Activated CD8-positive, alpha-beta memory T cell treated with anti-CD3 and anti-CD28 coated beads for 4 hours (primary cell): Measurements from ENCODE around the gene CPE.

Experiments used
- DNase-seq, 2 donors: peaks; one replicate each; pipeline ENCODE4 v3.0.0-alpha.2; 2020; ENCODE audit warnings: low read depth in 2 of 2

The CPE gene

GRCh38 chr4:165364452-165365080 is 14.2 kb upstream of the CPE start:
- DNase-seq: no peak

DNA sequence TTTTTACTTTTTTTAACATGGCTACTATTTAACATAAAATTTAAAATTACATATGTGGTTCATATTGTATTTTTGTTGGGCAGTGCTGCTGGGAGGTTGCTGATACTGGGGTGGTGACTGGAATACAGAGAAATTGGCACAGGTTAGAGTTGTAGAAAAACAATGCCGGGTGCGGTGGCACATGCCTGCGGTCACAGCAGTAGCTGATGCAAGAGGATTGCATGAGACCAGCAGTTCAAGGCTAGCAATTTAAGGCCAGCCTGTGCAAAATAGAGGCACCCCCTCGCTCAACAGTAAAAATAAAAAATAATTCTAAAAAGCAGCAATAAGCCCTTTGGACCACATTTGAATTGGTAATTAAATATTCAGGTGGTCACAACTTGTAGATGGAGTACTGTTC is 11.8 kb upstream of the CPE start:
- DNase-seq: no peak

GRCh38 chr4:165368114-165368513 is 10.7 kb upstream of the CPE start:
- no peak for DNase-seq

GRCh38 chr4:165368567-165368966 is 10.2 kb upstream of the CPE start:
- DNase-seq: no peak

DNA sequence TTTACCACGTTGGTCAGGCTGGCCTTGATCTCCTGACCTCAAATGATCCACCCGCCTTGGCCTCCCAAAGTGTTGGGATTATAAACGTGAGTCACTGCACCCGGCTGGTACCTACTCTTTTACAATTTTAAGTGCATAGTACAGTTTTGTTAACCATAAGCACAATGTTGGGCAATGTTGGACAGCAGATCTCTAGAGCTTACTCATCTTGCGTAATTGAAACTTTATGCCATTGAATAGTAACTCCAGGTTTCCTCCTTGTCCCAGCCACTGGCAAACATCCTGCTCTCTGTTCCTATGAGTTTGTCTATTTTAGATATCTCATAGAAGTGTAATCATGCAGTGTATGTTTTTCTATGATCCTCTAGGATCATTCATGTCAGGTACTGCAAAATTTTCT is 9.3 kb upstream of the CPE start:
- no peak for DNase-seq

DNA sequence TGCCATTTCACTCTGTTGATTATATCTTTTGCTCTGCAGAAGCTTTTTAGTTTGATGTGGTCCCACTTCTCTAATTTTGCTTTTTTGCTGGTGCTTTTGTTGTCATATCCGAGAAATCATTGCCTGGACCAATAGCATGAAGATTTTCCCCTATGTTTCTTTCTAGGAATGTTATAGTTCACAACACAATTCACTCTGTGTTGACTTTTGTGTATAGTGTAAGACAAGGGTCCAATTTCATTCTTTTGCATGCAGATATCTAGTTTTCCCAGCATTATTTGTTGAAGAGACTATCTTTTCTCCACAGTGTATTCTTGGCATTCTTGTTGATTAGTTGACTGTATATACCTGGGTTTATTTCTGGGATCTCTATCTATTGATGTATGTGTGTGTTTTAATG is 8.3 kb upstream of the CPE start:
- DNase-seq: no peak

DNA sequence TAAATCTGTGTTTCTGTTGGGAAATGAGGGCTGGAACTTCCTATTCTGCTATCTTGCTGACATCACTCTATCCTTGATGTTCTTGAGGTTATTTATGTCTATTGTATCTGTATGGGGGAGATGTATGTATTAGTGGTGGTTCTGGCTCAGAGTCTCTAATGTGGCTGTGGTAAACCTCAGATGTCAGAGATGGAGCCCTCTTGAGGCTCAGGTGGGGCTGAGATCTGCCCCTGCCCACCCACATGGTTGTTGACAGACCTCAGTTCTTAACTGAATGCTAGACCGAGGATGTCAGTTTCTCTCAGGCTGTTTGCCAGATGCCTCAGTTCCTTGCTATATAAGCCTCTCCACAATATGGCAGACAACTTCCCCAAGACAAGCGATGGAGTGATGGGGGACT is 3.3 kb upstream of the CPE start:
- no peak for DNase-seq

GRCh38 chr4:165378398-165378744 is 437 bp upstream of the CPE start:
- no peak for DNase-seq

GRCh38 chr4:165379678-165380064 is 863 bp downstream of the CPE start:
- no peak for DNase-seq

DNA sequence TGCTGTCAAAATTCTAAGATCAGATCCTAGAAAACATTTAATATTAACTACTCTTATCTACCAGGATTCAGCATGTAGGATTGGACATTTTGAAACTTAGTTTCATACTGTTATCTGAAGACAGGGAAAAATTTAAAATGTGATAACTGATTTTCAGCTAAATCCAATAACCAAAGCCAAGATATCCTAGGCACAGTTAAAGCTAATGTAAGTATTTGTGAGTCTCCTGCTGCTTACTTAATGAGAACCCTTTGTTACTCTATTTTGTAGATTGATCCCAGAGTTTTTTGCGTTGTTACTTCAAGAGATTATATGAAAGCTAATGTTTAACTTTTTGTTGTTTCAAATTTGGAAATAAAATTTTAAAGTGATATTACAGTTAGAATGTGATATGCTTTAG is 2.0 kb downstream of the CPE start:
- DNase-seq: no peak

- DNase-seq: no peak
These were observed 3.1 kb downstream of the CPE start for GRCh38 chr4:165381821-165382373.

DNA sequence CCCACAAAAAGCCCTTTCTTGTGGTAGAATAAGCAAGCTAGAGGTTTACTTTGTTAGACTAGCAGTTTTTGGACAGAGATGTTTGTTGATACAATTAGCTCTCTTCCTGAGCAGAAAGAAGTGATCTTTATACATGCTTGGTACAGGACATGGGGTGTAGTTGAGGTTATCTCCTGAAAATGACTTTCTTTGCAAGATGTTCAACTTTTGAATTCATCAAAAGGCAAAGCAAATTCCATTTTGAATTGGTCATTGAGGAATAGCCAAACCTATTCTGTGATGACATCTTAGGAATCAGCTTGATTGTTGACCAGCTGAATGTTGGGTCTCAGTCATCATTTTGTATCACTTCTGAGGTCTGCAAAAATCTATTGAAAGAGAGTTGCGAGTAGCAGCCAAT is 3.8 kb downstream of the CPE start:
- no peak for DNase-seq

DNA sequence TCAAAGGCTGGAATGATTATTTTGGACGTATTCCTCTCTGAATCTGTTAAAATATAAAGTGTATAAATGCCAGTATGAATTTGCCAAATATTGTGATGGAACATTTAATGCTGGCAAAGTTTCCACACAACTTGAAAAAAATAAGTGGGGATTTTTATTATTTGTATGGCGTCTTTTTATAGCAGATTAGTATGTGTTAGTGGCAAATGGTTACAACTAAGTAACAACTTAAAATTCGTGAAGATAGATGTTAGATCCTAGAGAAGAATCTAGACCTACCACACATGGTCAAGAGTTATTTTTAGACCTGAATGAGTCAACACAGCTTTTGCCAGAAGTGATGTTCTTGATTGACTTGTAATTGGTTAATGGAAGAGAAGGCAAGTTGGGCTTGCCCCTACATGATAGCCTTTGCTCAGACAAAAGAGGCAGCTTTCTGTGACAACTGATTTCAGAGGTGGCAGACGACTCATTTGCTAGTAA is 4.8 kb downstream of the CPE start:
- no peak for DNase-seq

DNA sequence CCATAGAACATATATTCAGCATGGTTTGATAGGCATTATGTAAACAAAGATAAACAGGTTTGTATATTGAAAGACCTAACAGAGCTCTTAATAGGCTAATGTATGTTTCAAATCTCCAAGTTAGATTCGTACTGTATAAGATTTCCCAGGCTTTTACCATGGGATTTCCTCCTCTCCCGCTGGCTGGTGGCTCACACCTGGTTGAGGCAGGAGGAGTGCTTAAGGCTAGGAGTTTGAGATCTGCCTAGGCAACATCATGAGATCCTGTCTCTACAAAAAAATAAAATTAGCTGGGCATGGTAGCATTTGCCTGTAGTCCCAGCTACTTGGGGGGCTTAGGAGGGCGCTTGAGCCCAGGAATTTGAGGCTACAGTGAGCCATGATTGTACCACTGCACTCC is 5.4 kb downstream of the CPE start:
- no peak for DNase-seq

DNA sequence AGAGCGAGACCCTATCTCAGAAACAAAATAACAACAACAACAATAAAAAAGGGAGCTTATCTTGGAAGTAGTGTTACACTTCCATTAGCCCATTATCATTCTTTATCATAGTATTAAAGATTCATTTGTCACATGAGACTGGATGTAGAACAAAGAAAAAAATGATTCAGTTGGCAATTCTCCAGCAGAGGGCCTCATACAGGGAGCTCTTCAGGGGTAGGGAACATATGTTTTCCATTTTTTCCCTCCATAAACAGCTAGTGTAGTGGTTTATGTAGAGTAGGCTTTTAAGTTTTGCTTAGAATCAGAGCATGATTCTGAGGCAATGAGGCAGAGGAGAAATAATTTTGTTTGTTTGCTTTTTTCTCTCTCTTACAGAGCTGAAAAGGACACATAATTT is 5.8 kb downstream of the CPE start:
- DNase-seq: no peak

DNA sequence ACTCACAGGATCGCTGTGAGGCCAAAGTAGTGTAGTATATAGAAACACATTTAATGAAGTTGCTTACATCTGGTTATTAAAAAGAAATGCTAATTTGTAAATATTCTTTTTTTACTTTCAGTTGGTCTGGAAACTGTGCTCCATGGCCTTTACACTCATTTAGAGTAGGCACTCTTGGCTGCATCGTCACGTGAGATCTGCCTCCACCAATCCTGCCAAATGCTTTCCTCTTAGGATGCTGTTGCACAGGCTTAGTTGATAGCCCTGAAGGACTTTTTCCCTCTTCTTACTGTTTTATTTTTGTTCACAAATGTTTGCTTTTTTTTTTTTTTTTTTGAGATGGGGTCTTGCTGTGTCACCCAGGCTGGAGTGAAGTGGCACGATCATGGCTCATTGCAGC is 6.3 kb downstream of the CPE start:
- no peak for DNase-seq

DNA sequence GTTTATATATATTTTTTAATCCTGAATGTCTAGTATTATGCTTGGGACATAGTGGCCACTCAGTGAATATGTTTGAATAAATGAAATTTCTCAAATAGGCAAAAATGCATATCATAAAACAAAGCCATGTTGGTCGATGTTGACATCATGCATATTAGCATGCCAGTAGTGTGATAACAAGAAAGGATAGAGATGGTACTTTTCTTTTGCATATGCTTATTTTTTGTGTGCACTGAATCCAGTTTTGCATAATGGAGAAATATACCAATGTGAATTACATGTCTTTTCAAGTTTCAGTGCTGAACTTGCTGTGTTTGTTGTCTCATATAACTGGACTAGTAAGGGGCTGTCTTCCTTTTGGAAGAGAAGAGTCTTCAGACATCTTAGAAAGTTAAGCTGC is 7.5 kb downstream of the CPE start:
- DNase-seq: no peak

DNA sequence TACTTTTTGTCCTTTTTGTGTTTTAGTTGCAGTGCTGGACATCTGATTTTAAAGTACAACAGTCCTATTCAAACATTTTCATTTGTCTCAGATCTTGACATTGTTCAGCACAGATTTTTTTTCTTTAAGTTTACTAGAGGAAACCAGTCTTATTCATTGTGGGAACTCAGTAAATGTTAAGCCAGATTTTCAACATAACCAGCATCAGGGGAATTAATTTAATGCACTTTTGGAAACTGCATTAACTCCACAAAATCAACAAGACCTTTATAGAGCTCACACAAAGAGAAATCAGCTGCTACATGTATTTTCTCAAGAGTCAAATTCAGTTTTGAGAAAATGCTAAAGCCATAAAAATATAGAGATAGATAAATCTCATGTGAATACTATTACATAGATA is 9.9 kb downstream of the CPE start:
- no peak for DNase-seq

DNA sequence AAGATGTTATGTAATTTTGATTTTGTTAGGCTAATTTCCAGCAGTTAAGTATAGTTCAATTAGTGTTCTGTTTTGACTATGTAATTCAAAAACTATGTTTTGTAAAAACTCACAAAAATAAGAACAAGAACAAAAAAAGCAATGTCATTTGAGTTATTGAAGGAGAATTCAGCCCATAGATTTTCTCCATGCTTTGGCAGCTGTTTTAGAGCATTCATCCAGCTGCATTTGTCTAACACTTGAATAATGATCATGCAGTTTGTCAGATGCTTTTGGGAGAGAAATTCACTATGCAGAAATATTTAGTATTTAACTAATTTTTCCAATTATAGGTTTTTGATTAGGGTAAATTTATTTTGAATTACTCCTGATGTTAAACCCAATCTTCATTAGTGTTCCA is 14.2 kb downstream of the CPE start:
- no peak for DNase-seq

DNA sequence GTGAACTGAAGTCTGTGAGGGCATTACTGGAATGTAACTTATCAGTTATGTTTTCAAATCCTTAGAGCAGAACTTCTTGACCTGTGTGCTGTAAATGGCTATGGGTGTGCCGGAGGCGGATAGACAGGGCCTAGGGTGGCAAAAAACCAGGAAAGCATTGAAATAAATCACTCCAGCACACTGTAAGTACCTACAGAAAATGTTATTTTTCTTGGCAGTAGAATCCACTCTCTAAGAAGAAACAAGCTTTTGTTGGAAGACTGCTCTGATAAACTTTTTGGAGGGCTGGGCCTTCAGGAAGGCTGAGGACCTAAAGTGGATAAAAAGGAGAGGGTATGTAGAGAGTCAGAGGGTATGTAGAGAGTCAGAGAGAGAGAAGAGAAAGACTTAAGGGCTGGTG is 14.9 kb downstream of the CPE start:
- DNase-seq: no peak

- no peak for DNase-seq
These were observed 15.5 kb downstream of the CPE start for GRCh38 chr4:165394275-165394674.

GRCh38 chr4:165398570-165398969 is 19.8 kb downstream of the CPE start:
- no peak for DNase-seq

GRCh38 chr4:165402375-165402774 is 23.6 kb downstream of the CPE start:
- no peak for DNase-seq

GRCh38 chr4:165403048-165403447 is 24.2 kb downstream of the CPE start:
- no peak for DNase-seq
